Left renal pelvis (tissue), 4 donors: ENCODE data around the gene TSHZ2. TPM values are rescaled to one million over a fixed set of nuclear protein-coding genes. Genes with fewer than 3 reads are reported as not detected.

Experiments
- DNase-seq, 4 donors: peaks; one replicate each; pipeline ENCODE4 v3.0.0-alpha.2; 2013; ENCODE audit warnings: low read depth in 4 of 4, low spot score in 3 of 4
- polyA plus RNA-seq, 4 donors: library from polyadenylated mRNA; unstranded; fragments of 120-200 nt; gene quantifications; one replicate each; pipeline ENCODE4 v1.2.1, GENCODE V29; 2013; ENCODE audit not compliant: insufficient read length in 4 of 4

Gene TSHZ2
- polyA plus RNA-seq, 4 donors: 11.8 to 23.4 (median 14.1) TPM

DNA sequence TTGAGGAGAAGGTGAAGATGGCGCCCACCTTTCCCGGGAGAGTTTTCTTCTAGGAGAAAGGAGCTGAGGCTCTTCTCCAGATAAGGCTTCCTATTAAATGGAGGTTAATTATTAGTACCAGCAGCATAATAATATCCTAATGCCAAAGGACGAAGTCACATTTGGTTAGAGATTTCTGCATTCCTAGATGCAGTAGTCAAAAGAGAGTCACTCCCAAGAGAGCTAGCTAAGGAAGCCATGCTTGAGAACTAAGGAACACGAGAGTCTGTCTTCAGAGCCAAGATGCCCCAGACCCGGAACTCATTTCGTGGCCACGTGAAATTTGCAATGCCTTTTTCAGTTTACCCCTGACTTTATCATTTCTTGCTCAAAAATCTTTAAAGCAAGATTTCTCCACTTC lies 132.7 kb downstream of the TSHZ2 start:
- no peak for DNase-seq

DNA sequence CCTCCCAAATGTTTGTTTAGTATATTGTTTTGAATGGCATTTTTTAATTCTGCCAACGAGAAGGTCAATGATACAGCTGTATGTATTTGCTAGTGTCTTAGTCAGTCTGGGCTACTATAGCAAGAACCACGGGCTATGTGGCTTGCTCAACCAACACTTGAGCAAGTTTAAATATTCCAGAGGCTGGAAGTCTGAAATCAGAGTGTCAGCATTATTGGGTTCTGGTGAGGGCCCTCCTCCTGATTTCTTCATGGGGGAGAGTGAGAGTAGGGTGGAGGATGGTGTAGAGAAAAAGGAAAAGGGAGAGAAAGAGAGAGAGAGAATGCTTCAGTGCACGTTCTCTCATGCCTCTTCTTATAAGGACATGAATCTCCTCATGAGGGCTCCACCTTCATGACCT lies 144.6 kb downstream of the TSHZ2 start:
- DNase-seq: no peak

DNA sequence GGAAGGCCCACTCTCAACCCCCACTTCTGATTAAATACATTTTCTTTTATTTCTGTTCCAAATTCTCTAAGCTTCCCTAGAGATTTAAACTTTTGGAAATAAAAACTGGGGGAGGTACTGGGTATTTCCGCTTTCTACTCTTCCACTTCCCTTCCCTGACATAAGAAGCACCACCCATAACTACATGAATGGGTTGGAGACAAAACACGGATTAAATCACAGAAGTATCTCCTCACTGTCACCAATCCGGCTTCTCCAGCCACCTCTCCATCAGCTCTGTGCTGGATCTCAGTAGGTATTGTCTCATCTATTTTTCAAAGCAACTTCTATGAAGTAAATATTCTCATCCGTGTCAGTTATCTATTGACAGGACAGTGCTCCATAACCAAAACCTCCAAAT lies 150.7 kb downstream of the TSHZ2 start:
- DNase-seq: no peak

DNA sequence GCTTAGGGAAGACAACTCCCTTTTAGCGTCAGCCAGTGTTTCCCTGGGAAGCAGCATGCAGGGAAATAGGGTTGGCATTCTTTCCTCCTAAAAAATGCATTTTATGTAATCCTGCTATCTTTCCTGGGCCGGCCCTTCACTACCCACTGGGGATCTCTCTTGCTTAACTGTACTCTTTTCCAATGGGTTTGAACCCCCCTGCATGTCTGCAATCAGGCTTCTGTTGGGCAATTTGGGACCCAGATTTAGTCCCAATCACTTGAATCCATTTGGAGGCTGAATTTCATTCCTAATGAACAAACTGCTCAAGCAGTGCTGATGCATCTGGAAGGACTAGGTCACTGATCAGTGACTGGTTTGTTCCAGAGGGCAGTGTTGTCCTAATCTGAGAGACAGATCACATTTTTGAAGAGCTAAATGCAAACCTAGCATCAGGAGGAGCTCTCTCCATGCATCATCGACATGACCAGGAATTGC lies 152.0 kb downstream of the TSHZ2 start:
- DNase-seq: no peak

DNA sequence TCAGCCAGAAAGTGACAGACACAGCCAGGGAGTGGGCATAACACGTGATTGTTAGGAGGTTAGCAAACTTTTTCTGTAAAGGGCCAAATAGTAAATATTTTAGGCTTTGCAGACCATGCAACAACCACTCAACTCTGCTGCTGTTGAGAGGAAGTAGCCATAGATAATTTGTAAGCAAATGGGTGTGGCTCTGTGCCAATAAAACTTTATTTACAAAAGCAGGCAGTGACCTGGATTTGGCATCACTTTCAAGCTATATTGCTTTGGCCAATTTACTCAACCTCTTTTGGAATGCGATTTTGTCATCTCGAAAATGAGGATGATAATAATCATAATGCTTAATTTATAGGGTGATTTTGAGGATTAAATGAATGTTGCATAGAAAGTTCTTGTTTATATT lies 152.6 kb downstream of the TSHZ2 start:
- DNase-seq: no peak

DNA sequence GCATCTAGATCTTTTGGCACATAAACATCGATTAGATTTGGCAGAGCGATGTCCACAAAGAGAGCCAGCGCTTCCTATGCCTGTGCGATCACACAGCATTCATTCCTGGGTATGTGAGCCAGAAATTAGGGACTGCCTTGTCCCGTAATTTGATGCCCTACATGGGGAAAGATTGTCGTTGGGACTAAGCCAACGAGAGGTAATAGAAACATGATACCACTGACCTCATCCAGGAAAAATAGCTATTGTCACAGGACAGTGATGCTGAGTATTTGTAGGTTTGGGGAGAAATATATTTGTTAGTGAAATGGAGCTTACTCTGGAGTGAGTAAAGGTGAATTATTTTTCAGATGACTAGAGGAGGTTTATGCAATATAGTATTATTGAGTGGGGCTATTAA lies 154.0 kb downstream of the TSHZ2 start:
- peak in 3 of 4 donors; percentile 24 to 49 (median 39) for DNase-seq

DNA sequence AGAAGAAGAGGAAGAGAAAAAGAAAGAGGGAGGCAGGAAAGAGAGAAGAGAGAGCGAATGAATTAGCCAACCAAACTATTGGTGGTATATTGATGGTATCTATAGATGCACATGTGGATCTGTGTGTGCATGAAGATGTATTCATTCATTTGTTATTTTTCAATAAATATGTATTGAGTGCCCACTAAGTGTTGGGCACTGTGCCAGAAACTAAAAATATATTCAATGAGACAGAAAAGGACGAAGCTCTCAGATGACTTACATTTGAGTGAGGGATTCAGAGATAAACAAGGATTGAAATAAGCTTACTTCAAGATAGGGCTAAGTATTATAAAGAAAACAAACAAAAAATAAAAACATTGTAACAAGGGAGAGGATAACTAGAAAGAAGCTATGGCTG lies 154.9 kb downstream of the TSHZ2 start:
- DNase-seq: no peak

DNA sequence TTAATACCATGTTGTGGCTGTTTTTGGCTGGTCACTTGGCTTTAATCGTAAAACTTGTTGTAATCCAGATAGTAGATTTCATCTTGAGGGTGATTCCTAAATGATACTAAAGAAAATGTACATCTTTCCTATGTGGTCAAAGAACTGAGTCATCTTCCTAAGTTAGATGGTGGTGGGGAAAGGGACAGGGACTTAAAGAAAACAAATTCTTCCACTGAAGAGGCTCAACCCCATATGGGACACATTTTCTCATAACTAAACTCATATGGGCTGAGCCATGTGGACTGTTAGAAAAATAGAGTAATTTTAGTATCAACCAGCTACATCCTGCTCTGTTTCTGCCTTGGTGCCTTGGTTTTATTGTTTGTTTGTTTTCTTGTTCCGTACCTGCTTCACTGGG lies 155.8 kb downstream of the TSHZ2 start:
- no peak for DNase-seq

DNA sequence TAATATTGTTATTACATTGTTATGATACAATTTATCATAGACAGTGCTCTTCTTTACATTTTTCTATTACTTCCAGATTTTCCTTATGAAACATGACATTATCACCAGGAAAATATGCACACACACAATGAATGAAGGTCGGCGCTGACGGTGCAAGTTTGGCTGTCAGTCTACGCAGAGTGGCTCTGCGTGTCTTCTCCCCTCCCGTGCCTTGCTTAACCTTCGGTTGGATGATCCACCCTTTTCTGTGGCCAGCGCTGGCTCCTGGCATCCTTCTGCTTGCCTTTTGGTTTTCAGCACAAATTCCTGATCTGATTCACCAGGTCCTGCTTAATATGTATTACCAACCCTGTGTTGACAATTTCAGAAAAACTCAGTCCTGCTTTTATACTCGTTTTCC lies 157.4 kb downstream of the TSHZ2 start:
- DNase-seq: no peak

DNA sequence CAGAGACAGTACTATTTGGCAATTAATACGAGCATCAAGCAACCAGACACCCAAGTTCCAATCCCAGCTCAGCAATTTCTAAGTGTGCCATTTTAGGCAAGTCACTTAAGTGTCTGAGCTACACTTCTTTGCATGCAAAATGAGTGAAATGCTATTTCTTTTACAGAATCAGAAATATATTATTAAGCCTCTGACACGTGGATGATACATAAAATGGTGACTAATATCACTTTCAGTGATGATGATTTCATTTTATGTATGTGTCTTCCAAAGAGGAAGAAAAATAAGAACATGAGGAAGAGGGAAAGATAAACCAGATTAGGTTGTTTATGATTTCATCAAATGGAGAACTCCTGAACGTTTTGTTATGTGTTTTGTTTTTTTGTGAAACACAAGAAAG lies 158.6 kb downstream of the TSHZ2 start:
- DNase-seq: no peak

DNA sequence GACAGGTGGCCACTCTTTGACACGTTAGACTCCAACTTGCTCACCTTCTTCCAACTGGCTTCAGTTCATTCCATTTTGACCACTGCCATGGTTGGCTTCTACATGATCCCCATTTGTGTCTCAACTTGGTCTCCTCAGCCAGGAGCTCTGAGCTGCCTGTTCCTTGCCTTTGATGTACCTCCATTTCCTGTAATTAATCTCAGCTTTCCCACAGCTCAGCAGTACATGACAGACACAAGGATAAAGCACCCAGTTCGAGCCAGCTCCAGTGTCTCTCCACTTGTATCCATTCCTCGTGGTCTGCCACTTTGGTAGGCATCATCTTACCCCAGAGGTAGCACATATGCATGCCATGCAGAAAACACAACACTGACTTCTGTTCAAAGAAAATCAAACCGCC lies 161.0 kb downstream of the TSHZ2 start:
- DNase-seq: no peak

DNA sequence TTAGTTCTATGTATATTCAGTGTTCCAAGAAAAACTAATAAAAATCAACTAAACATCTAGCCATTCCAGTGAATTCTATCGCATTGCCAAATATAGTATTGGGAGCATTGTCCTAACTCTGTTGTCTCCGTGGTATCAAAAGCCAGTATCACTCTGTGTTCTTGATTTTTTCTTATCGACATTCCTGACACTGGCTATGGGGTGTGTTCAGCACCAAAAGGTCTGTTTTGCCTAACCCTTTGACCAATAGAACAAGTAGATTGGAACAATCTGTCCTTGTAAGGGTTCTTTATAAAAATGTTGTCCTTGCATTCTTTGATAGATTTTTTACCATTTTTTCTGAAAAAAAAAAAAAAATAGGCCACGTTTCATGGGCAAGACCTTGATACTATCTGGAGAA lies 161.5 kb downstream of the TSHZ2 start:
- DNase-seq: no peak

DNA sequence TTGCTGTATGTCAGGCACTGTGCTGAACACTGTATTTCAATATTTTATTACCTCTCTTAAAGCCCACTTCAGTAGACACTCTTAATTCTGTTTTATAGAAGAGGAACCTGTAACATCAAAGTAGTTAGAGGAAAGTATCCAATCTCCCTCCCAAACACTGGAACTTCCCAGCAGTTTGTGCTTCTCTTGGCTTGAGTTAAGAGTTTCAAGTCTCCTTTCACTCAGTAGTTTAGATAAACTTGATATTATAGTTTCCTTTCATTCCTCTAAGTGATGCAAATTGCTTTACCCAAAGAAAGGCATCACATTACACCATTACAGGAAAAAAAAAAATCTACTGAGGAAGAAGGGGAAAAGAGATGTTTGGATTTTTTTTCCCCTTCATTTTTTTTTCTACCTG lies 164.3 kb downstream of the TSHZ2 start:
- DNase-seq: no peak

DNA sequence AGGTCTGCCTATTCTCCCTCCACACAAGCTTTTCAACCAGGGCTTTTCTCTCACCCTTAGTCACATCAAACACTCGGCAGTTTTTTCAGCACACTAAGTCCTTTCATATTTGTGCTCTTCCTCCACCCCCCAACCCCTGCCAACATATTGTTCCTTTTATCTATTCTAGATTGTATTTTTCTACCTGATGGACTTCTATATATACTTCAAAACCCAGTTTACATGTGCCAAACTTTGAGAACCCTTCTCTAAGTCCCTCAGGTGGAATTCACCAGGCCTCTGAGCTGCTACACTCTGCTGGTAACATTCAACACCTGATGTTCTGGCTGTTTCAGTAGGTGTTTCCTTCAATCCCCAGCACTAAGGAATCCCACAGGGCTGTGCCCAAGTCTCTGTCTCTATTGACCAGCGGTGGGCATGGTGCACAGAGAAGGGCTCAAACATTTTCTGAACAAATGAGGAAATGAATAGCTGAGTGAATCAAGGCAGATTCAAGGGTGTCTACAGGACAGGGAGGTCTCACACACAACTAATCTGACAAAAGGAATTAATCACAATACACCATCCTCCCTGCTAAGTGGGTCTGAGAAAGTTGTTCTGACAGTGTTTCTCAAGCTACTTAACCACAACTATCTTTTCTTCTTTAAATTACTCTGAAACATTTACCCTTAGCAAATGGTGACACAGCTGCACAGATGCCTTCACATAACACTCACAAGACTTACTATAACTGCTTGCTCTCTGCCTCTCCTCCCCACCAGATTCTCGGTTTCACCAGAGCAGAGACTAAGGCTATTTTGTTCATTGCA lies 166.5 kb downstream of the TSHZ2 start:
- DNase-seq: no peak

DNA sequence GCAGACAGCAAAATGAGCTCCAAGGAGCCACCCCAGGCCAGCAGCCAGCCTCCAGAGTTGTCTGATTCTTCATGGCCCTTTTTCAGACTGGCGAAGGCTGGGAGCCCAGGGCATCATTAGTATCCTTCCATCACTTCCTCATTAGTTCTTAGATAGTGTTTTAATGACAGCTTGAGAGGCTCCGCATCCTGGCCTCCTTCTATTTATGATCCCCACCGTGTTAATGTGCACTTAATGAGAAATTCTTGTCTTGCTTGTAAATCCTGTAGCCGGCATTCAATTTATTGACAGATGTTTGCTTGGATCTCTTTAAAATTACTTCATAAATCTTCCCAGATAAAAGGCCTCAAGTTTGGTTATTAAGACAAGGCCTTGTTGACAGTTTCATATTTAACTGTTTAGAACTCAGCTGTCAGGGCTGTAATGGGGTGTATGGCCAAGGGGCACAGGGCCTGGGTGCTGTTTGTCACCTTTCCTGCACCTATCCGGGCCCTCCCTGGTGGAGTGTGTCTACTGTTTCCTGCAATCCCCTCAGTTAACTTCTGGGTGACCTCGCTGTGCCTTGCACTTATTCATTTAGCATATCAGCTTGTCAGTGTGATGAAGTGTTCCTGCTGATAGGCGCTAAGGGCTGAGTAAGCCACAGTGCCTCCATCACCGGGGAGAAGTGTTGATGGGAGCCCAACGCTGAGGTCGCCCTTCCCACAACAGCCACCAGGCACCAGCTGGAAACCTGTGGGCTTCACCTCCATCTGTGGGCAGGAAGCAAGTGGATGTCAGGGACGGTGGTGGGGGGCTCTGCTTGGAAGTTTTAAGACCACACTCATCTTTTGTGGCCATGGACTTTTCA lies 169.3 kb downstream of the TSHZ2 start:
- no peak for DNase-seq

DNA sequence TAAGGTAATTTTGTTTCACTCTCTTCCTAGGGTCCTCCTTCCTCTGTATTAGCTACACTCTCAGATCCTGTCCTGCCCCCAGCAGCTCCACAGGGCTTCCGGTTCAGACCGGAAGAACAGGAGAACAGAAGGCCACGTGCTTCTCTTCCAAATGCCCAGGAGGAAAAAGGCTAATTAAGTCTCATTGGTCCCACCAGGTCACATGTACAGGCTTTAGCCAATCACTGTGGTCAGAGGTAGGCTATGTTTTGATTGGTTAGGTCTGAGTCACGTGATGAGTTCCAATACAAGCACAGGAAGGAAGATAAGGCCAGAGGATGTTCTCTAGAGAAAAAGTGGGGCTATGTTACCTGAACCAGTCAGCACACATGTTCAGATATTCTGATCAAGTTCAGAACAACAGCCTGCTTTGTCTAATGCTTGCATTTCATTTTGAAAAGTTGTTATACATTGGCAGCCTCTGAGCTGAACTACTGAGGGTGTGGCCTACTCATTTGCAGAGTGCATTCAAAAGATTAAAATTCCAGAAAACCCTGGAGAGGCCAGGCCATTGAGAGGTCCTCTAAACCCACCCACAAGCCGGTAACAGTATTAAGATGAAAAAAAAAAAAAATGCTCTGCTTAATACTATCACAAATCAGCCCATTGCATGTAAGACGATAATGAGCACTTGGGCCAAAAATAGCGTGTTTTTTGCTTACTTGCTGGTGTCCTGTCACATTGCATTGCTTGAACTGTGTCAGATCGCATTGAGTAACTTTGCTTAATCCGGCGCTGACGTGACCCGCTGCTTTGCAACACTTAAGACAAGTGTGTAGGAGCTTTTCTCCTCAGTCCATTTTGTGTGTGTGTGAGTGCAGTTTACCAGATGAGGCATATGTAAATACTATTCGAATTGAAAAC lies 170.3 kb downstream of the TSHZ2 start:
- no peak for DNase-seq

DNA sequence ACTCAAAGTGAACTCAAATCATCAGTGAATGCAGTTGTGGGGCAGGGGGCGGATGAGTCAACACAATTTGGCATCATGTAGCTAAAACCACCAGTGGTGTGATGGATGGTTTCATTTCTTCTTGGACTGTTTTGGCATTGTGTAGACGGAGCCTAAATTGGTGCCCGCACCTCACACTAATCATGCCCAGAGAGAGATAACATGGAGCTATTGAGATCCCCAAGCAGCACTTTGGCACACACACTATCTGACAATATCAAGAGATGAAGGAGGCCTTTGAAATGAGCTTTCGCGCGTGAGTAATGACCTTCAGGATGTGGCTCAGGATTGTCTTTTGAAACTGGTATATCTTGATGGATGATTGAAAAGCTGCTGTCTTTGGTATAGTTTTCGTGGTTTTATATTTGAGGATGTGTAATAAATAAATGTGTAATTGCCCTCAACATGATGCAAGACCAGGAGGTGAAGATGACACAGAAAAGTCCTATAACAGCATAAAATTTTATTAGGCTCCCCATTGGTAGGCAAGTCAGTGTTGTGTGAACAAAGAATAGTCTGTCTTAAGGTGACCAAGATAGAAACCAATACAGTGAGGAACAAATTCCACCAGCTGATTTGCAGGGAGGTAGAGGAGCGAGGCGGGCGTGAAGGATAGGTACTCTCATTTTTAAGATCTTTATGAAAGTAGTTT lies 174.2 kb downstream of the TSHZ2 start:
- no peak for DNase-seq

DNA sequence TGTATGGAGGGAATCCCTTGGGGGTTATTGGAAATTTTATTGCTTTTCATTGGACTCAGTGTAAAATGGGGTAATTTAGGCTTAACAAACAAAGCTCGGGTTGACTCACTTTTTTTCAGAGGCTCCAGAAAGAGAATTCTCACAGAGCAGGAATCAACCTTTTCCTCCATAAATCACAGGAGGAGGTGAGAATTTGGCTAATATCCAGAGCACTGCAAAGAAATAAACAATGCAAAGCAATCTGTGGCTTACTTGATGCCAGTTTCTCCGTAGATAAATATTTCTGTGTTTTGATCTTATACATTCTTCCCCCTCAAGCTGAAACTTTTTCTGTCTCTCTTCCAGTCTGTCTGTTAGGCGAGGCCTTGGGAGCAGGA lies 176.6 kb downstream of the TSHZ2 start:
- no peak for DNase-seq

DNA sequence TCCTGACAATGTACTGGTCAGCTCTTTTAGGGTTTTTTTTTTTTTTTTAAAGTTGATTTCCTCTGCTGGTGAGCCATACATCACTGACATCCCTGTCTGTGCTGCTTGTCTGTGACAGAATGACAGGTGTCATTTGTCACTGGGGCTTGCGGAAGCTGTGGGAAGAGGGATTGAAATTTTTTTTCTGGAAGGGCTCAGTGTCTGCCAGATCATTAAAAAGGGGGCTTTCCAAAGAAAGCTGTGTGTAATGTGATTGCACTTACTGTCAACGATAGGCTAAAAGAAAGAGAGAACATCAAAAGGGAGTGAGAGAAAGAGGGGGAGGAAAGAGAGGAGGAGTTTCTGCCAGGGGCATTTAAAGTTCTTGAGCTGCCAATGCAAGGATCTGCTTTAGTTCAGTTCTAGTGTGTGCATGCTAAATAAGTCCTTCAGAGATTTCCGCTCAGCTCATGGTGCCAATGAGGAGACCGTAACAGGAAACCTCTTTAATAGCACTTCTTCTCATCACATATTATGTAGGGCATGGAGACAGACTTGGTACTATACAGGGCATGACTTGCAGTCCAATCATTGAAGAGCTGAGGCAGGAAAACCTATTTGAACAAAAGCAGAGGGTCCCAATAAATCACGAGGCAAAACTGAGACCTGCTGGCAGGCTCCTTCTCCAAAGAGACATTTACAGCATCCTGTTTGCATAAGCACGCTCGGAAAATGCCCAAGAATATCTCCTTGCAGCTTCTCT lies 177.2 kb downstream of the TSHZ2 start:
- peak in 1 of 4 donors; percentile 12 for DNase-seq

DNA sequence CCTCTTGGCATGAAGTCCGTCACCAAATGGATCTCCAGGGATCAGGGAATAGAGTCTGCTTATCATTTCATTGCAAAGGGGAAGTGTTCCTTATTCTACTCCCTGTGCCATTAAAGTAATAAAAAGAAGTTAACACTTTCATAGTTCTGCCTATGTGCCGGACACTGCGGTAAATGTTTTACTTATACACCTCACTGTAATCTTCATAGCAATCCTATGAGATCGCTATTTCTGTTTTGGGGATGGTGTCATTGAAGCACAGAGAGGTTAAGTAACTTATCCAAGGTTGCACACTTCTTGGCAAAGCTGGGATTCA lies 177.7 kb downstream of the TSHZ2 start:
- no peak for DNase-seq
